Prostate gland (tissue), 2 donors: ENCODE results near the gene ZNG1C.
"Not testable (repeated sequence)": the region's sequence is repeated elsewhere in the genome, so short reads cannot be mapped to it uniquely, and the experiment has no call there.

Source experiments
- POLR2A ChIP-seq: fragments of 450-650 bp; IDR thresholded peaks from one replicate; pipeline ENCODE4 v1.6.1; 2016; ENCODE audit warnings: antibody characterized with exemption, mild to moderate bottlenecking
- POLR2AphosphoS5 ChIP-seq: sonication (generic); formaldehyde crosslinking; IDR thresholded peaks from one replicate; pipeline ENCODE4 v1.6.1; 2017; ENCODE audit warnings: antibody characterized with exemption
- TF ChIP-seq, protein P1 (sequence below), 4 experiments: fragments of 200-600 bp in 2 of 4; fragments of 450-650 bp in 2 of 4; sonication (generic) in 2 of 4; IDR thresholded peaks; 1 replicate in 3 of 4; 2 replicates in 1 of 4; pipeline ENCODE4 v1.5.1; 2016 to 2019; ENCODE audit warnings: antibody characterized with exemption in 4 of 4, mild to moderate bottlenecking in 2 of 4, moderate library complexity in 2 of 4

DNA sequence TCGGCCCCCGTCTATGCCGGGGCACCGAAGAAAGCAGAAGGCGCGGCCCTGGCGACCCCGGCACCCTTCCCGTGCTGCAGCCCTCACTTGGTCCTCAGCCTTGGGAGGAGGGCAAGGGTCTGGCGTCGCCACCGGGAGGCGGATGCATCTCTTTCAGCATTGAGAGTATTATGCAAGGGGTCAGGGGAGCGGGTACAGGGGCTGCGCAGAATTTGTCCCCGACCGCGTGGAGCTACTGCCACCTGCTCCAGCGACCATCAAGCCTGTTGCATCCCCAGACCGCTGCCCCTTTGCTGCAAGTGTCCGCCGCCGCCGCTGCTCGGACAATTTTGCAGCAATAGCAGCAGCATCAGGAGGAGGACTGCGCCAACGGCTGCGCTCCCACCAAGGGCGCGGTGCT is 62.0 kb downstream of the ZNG1C start:
- not testable (repeated sequence) for TF ChIP-seq POLR2A, POLR2AphosphoS5
- TF ChIP-seq, protein P1, sequence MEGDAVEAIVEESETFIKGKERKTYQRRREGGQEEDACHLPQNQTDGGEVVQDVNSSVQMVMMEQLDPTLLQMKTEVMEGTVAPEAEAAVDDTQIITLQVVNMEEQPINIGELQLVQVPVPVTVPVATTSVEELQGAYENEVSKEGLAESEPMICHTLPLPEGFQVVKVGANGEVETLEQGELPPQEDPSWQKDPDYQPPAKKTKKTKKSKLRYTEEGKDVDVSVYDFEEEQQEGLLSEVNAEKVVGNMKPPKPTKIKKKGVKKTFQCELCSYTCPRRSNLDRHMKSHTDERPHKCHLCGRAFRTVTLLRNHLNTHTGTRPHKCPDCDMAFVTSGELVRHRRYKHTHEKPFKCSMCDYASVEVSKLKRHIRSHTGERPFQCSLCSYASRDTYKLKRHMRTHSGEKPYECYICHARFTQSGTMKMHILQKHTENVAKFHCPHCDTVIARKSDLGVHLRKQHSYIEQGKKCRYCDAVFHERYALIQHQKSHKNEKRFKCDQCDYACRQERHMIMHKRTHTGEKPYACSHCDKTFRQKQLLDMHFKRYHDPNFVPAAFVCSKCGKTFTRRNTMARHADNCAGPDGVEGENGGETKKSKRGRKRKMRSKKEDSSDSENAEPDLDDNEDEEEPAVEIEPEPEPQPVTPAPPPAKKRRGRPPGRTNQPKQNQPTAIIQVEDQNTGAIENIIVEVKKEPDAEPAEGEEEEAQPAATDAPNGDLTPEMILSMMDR (IDR thresholded peaks at IDR 0.05): not testable (repeated sequence)
